ENCODE results near the gene ADAMTS17.

DNA sequence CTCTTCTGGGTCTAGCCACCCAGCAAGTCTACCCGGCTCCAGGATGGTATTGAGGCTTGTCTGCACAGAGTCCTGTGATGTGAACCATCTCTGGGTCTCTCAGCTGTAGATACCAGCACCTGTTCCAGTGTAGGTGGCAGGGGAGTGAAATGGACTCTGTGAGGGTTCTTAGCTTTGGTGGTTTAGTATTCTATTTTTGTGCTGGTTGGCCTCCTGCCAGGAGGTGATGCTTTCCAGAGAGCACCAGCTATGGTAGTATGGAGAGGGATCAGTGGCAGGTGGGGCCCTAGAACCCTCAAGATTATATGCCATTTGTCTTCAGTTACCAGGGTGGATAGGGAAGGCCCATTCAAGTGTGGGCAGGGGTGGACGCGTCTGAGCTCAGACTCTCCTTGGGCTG is 325.1 kb downstream of the ADAMTS17 start:
- TF ChIP-seq, protein P1, sequence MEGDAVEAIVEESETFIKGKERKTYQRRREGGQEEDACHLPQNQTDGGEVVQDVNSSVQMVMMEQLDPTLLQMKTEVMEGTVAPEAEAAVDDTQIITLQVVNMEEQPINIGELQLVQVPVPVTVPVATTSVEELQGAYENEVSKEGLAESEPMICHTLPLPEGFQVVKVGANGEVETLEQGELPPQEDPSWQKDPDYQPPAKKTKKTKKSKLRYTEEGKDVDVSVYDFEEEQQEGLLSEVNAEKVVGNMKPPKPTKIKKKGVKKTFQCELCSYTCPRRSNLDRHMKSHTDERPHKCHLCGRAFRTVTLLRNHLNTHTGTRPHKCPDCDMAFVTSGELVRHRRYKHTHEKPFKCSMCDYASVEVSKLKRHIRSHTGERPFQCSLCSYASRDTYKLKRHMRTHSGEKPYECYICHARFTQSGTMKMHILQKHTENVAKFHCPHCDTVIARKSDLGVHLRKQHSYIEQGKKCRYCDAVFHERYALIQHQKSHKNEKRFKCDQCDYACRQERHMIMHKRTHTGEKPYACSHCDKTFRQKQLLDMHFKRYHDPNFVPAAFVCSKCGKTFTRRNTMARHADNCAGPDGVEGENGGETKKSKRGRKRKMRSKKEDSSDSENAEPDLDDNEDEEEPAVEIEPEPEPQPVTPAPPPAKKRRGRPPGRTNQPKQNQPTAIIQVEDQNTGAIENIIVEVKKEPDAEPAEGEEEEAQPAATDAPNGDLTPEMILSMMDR (conservative IDR thresholded peaks at IDR 0.05), result no peak
- TF ChIP-seq ZFX (IDR thresholded peaks at IDR 0.05), result no peak
